WTC11 (cell line): Measurements from ENCODE around the gene IMPDH1. TPM values are rescaled to one million over a fixed set of nuclear protein-coding genes. Genes with fewer than 3 reads are reported as not detected.

Experiments
- ATAC-seq: fragments of 200-7000 bp; cut with Tn5 transposase; 2 replicates; pipeline ENCODE4 v1.10.0; 2021; ENCODE audit warnings: mild to moderate bottlenecking, moderate library complexity
- CTCF ChIA-PET: fragments of 300-600 bp; sonication (Branson Sonifier 250); formaldehyde crosslinking; loops from one replicate; lab custom pipeline; 2021; ENCODE audit warnings: antibody characterized with exemption; lab: Charles Lee
- POLR2A ChIA-PET: fragments of 350-600 bp; sonication (Branson Sonifier 250); formaldehyde crosslinking; loops from one replicate; lab custom pipeline; 2021; ENCODE audit warnings: antibody characterized with exemption; lab: Charles Lee
- DNase-seq: peaks from one replicate; pipeline ENCODE4 v3.0.0; 2021; ENCODE audit warnings: low spot score
- H3K27ac Mint-ChIP-seq: 2 replicates; pipeline ENCODE4 v1.8.0; 2021; ENCODE audit warnings: mixed read lengths
- H3K27me3 Mint-ChIP-seq: 2 replicates; pipeline ENCODE4 v1.8.0; 2021; ENCODE audit warnings: low read depth, mild to moderate bottlenecking, moderate library complexity, mixed read lengths
- H3K36me3 Mint-ChIP-seq: 2 replicates; pipeline ENCODE4 v1.8.0; 2021; ENCODE audit warnings: mixed read lengths
- H3K4me1 Mint-ChIP-seq: 2 replicates; pipeline ENCODE4 v1.8.0; 2022; ENCODE audit warnings: mixed read lengths
- H3K4me3 Mint-ChIP-seq: 2 replicates; pipeline ENCODE4 v1.8.0; 2021; ENCODE audit warnings: mild to moderate bottlenecking, moderate library complexity, mixed read lengths
- H3K9me3 Mint-ChIP-seq: 2 replicates; pipeline ENCODE4 v1.8.0; 2021; ENCODE audit warnings: mixed read lengths
- FOXJ3 ChIP-seq: sonication (generic); formaldehyde crosslinking; IDR thresholded peaks from 2 replicates; pipeline ENCODE4 v1.9.0; 2021; ENCODE audit warnings: missing genetic modification reagents, mild to moderate bottlenecking, borderline replicate concordance
- FOXP1 ChIP-seq: sonication (generic); formaldehyde crosslinking; IDR thresholded peaks from 2 replicates; pipeline ENCODE4 v1.8.0; 2022; ENCODE audit warnings: missing genetic modification reagents, mild to moderate bottlenecking, moderate library complexity, borderline replicate concordance
- GABPB1 ChIP-seq: sonication (generic); formaldehyde crosslinking; IDR thresholded peaks from 2 replicates; pipeline ENCODE4 v1.8.1; 2023; ENCODE audit warnings: mild to moderate bottlenecking, missing genetic modification reagents
- GTF2I ChIP-seq: fragments of 250-450 bp; sonication (Bioruptor Pico); conservative IDR thresholded peaks from 2 replicates; pipeline ENCODE4 v1.4.0; 2021; ENCODE audit warnings: mild to moderate bottlenecking
- HMGA2 ChIP-seq: fragments of 250-450 bp; sonication (Bioruptor Pico); IDR thresholded peaks from 2 replicates; pipeline ENCODE4 v1.4.0; 2021; ENCODE audit warnings: mild to moderate bottlenecking, moderate library complexity
- NFATC4 ChIP-seq: fragments of 250-450 bp; sonication (Bioruptor Pico); IDR thresholded peaks from 2 replicates; pipeline ENCODE4 v1.9.0; 2021; ENCODE audit warnings: mild to moderate bottlenecking
- NFYB ChIP-seq: sonication (generic); formaldehyde crosslinking; conservative IDR thresholded peaks from 2 replicates; pipeline ENCODE4 v1.8.0; 2022; ENCODE audit warnings: low read depth, missing genetic modification reagents
- SP1 ChIP-seq: sonication (generic); formaldehyde crosslinking; conservative IDR thresholded peaks from 2 replicates; pipeline ENCODE4 v1.8.1; 2022; ENCODE audit warnings: missing genetic modification reagents
- ZNF671 ChIP-seq: fragments of 250-450 bp; sonication (Bioruptor Pico); IDR thresholded peaks from 2 replicates; pipeline ENCODE4 v1.8.0; 2021; ENCODE audit warnings: mild to moderate bottlenecking
- total RNA-seq: library from RNA; stranded (reverse); gene quantifications from 3 replicates; pipeline ENCODE4 v1.2.3, GENCODE V29; 2021
- TF ChIP-seq, protein P1 (sequence below): sonication (generic); formaldehyde crosslinking; IDR thresholded peaks from 2 replicates; pipeline ENCODE4 v1.8.1; 2022; ENCODE audit warnings: missing genetic modification reagents, borderline replicate concordance
- TF ChIP-seq, protein P2 (sequence below): sonication (generic); formaldehyde crosslinking; IDR thresholded peaks from 2 replicates; pipeline ENCODE4 v1.8.0; 2023; ENCODE audit warnings: missing genetic modification reagents
- TF ChIP-seq, protein P3 (sequence below): sonication (generic); formaldehyde crosslinking; IDR thresholded peaks from 2 replicates; pipeline ENCODE4 v1.8.1; 2023; ENCODE audit warnings: mild to moderate bottlenecking, moderate library complexity, missing genetic modification reagents
- TF ChIP-seq, protein P4 (sequence below): sonication (generic); formaldehyde crosslinking; IDR thresholded peaks from 2 replicates; pipeline ENCODE4 v1.8.1; 2023; ENCODE audit warnings: mild to moderate bottlenecking, missing genetic modification reagents, moderate library complexity
- TF ChIP-seq, protein P5 (sequence below): sonication (generic); formaldehyde crosslinking; IDR thresholded peaks from 2 replicates; pipeline ENCODE4 v1.8.1; 2023; ENCODE audit warnings: mild to moderate bottlenecking, missing genetic modification reagents, moderate library complexity
- TF ChIP-seq, protein P6 (sequence below): sonication (generic); formaldehyde crosslinking; IDR thresholded peaks from 2 replicates; pipeline ENCODE4 v1.8.1; 2022; ENCODE audit warnings: mild to moderate bottlenecking, missing genetic modification reagents, moderate library complexity, borderline replicate concordance
- TF ChIP-seq, protein P7 (sequence below): fragments of 250-450 bp; sonication (Bioruptor Pico); IDR thresholded peaks from 2 replicates; pipeline ENCODE4 v1.9.0; 2021; ENCODE audit warnings: mild to moderate bottlenecking, borderline replicate concordance

IMPDH1 gene
- total RNA-seq, 1 experiment from 2014 or later: 54.2 TPM

DNA sequence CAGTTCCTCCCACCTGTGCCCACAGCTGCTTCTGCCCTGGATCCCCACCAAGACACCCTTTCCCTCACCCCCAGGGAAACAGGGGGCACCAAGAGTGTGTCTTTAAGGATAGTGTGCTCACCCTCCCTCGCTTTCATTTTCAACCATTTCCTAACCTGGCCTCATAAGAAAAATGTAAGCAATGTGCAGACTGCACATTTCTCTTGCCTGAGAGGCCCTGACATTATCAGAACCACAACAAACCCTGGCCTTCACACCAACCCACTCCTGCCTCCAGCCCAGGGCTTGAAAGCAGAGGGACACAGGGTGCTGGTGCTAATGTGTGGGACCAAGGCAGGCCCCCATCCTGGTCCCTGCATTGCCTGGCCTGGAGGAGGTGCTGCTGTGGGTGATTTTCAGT lies 11.0 kb upstream of the IMPDH1 start (continued):
- TF ChIP-seq, protein P1, sequence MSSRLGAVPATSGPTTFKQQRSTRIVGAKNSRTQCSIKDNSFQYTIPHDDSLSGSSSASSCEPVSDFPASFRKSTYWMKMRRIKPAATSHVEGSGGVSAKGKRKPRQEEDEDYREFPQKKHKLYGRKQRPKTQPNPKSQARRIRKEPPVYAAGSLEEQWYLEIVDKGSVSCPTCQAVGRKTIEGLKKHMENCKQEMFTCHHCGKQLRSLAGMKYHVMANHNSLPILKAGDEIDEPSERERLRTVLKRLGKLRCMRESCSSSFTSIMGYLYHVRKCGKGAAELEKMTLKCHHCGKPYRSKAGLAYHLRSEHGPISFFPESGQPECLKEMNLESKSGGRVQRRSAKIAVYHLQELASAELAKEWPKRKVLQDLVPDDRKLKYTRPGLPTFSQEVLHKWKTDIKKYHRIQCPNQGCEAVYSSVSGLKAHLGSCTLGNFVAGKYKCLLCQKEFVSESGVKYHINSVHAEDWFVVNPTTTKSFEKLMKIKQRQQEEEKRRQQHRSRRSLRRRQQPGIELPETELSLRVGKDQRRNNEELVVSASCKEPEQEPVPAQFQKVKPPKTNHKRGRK (CRISPR knock-in tag): no peak
- TF ChIP-seq FOXP1 (CRISPR knock-in tag) (no peak), FOXJ3 (CRISPR knock-in tag) (no peak)

DNA sequence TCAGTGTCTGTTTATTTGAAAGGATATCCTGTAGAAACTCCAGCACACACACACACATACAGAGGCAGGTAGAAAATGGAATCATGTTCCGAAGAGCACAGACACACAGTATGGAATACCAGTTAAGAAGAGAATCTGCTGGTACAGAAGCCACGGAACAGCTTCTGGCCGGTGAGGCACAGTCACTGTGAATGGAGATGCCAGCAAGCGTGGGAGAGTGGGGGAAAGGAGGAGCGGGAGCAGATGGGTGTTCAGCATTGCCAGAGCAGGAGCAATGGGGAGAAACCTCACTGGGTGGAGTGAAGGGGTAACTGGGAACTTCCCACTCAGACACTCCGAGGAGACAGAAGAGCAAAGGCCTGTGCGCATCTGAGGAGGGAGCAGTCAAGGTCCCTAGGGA lies 9.5 kb upstream of the IMPDH1 start:
- Mint-ChIP-seq H3K4me1 (no peaks in the 10 kb centered on the region), H3K36me3 (no peaks in the 10 kb centered on the region), H3K27ac (no peak overlapping the region), H3K27me3 (peaks cover 12% of the 10 kb centered on the region), H3K4me3 (no peak overlapping the region), H3K9me3 (no peaks in the 10 kb centered on the region)
- ChIA-PET POLR2A (no interaction called here), CTCF (interaction anchor here (0.6 to 5.9 kb wide), 7 partner anchors 8 to 72 kb away, joined by 3 to 34 read pairs (median 6); no protein-coding TSS in a partner anchor)
- DNase-seq: no peak
- no peak for ATAC-seq
- TF ChIP-seq, protein P2, sequence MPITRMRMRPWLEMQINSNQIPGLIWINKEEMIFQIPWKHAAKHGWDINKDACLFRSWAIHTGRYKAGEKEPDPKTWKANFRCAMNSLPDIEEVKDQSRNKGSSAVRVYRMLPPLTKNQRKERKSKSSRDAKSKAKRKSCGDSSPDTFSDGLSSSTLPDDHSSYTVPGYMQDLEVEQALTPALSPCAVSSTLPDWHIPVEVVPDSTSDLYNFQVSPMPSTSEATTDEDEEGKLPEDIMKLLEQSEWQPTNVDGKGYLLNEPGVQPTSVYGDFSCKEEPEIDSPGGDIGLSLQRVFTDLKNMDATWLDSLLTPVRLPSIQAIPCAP (CRISPR knock-in tag): no peak
- TF ChIP-seq NFYB (no peak), GABPB1 (CRISPR knock-in tag) (no peak), HMGA2 (CRISPR knock-in tag) (no peak), GTF2I (CRISPR knock-in tag) (no peak), ZNF671 (CRISPR knock-in tag) (no peak), NFATC4 (CRISPR knock-in tag) (no peak), SP1 (CRISPR knock-in tag) (no peak), FOXP1 (CRISPR knock-in tag) (no peak)
- TF ChIP-seq, protein P3, sequence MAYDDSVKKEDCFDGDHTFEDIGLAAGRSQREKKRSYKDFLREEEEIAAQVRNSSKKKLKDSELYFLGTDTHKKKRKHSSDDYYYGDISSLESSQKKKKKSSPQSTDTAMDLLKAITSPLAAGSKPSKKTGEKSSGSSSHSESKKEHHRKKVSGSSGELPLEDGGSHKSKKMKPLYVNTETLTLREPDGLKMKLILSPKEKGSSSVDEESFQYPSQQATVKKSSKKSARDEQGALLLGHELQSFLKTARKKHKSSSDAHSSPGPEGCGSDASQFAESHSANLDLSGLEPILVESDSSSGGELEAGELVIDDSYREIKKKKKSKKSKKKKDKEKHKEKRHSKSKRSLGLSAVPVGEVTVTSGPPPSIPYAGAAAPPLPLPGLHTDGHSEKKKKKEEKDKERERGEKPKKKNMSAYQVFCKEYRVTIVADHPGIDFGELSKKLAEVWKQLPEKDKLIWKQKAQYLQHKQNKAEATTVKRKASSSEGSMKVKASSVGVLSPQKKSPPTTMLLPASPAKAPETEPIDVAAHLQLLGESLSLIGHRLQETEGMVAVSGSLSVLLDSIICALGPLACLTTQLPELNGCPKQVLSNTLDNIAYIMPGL: no peak
- TF ChIP-seq, protein P4, sequence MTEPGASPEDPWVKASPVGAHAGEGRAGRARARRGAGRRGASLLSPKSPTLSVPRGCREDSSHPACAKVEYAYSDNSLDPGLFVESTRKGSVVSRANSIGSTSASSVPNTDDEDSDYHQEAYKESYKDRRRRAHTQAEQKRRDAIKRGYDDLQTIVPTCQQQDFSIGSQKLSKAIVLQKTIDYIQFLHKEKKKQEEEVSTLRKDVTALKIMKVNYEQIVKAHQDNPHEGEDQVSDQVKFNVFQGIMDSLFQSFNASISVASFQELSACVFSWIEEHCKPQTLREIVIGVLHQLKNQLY (CRISPR knock-in tag): no peak
- TF ChIP-seq, protein P5, sequence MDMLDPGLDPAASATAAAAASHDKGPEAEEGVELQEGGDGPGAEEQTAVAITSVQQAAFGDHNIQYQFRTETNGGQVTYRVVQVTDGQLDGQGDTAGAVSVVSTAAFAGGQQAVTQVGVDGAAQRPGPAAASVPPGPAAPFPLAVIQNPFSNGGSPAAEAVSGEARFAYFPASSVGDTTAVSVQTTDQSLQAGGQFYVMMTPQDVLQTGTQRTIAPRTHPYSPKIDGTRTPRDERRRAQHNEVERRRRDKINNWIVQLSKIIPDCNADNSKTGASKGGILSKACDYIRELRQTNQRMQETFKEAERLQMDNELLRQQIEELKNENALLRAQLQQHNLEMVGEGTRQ (CRISPR knock-in tag): no peak
- TF ChIP-seq, protein P6, sequence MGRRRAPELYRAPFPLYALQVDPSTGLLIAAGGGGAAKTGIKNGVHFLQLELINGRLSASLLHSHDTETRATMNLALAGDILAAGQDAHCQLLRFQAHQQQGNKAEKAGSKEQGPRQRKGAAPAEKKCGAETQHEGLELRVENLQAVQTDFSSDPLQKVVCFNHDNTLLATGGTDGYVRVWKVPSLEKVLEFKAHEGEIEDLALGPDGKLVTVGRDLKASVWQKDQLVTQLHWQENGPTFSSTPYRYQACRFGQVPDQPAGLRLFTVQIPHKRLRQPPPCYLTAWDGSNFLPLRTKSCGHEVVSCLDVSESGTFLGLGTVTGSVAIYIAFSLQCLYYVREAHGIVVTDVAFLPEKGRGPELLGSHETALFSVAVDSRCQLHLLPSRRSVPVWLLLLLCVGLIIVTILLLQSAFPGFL (CRISPR knock-in tag): no peak
- TF ChIP-seq, protein P7, sequence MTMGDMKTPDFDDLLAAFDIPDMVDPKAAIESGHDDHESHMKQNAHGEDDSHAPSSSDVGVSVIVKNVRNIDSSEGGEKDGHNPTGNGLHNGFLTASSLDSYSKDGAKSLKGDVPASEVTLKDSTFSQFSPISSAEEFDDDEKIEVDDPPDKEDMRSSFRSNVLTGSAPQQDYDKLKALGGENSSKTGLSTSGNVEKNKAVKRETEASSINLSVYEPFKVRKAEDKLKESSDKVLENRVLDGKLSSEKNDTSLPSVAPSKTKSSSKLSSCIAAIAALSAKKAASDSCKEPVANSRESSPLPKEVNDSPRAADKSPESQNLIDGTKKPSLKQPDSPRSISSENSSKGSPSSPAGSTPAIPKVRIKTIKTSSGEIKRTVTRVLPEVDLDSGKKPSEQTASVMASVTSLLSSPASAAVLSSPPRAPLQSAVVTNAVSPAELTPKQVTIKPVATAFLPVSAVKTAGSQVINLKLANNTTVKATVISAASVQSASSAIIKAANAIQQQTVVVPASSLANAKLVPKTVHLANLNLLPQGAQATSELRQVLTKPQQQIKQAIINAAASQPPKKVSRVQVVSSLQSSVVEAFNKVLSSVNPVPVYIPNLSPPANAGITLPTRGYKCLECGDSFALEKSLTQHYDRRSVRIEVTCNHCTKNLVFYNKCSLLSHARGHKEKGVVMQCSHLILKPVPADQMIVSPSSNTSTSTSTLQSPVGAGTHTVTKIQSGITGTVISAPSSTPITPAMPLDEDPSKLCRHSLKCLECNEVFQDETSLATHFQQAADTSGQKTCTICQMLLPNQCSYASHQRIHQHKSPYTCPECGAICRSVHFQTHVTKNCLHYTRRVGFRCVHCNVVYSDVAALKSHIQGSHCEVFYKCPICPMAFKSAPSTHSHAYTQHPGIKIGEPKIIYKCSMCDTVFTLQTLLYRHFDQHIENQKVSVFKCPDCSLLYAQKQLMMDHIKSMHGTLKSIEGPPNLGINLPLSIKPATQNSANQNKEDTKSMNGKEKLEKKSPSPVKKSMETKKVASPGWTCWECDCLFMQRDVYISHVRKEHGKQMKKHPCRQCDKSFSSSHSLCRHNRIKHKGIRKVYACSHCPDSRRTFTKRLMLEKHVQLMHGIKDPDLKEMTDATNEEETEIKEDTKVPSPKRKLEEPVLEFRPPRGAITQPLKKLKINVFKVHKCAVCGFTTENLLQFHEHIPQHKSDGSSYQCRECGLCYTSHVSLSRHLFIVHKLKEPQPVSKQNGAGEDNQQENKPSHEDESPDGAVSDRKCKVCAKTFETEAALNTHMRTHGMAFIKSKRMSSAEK (CRISPR knock-in tag): no peak
